GM19324 (cell line): Measurements from ENCODE around the gene SIPA1L3.

Source experiments
- ATAC-seq: cut with Tn5 transposase; IDR thresholded peaks from one replicate; pipeline ENCODE4 v1.9.1; 2021; ENCODE audit warnings: mild to moderate bottlenecking, moderate library complexity; ENCODE audit not compliant: unreplicated experiment, low FRiP score

The SIPA1L3 gene

GRCh38 chr19:38247734-38248268, 340.8 kb downstream of the SIPA1L3 start:
- ATAC-seq: no peak

- no peak for ATAC-seq
Observed at GRCh38 chr19:38248421-38248820, 341.4 kb downstream of the SIPA1L3 start.

GRCh38 chr19:38250428-38250820, 343.4 kb downstream of the SIPA1L3 start:
- ATAC-seq: no peak

- ATAC-seq: no peak
Observed at GRCh38 chr19:38250821-38251563, 344.0 kb downstream of the SIPA1L3 start.

DNA sequence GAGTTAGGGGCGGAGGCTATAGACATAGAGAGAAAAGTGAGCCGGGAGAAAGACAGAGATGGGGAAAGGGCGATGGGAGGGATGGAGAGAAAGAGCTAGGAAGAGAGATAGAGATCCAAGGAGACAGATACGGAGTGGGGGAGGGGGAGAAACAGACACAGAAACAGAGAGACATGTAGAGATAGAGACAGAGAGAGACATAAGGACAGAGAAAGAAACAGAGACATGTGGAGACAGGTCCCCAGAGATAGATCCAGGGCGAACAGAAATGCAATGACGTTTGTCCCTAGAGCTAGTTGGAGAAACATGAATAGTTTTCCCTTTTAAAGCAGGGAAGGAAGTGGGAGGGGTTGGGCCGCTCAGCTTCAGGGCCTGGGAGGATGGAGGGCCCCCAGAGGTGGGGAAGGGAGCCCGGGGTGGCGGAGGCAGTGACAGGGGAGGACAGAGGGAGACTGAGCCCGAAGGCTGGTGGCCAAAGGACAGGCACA, 344.6 kb downstream of the SIPA1L3 start:
- no peak for ATAC-seq

- no peak for ATAC-seq
Observed at GRCh38 chr19:38252385-38252784, 345.4 kb downstream of the SIPA1L3 start.

DNA sequence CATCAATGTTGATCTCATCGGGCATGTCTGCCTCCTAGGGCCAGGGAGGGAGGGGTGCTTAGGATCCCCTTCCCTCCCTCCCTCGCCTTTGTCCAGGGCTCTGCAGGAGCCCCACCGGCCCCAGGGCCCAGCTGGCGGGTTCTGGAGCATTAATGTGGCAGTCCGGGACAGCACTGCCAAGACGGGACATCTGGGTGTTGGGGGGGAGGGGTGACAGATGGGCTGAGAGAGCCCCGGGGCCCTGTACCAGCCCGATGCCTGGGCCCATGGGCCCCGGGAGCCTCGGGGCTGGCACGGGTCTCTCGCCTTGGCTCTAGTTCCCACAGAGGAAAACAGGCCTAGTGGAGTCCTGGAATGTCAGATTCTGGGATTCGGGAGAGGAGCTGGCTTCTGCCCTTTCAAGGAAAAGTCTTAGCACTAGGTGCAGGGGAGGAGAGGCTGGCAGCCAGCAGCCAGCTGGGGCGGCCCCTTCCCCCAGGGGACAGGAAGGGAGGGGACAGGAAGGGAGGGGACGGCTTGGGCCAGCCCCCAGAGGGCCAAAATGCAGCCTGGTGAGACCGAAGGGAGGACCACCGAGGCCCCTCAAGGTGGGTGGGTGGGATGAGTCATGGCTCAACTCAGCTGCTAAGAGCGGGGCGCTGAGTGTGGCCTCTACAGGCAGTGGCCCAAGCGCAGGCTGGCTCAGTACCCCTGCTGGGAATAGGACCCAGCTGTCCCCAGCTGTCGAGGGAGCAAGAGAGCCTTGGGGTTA, 346.1 kb downstream of the SIPA1L3 start:
- ATAC-seq: no peak

DNA sequence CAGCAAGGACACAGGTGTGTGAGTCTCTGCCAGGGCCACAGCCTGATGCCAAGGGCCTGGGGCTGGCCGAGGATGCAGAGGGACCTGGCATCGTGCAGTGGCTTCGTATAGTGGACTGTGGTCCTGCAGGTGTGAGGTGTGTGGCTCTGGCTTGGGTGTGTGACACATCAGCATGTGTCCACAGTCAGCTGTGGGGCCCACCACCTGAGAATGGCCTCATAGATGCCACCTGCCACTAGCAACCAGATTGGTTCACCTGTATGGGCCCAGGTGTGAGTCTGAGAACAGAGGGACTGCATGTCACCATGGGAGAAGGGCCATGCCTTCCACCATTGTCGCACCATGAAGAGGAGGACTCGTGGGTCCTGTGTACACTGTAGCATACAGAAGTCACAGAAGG, 346.8 kb downstream of the SIPA1L3 start:
- ATAC-seq: no peak

DNA sequence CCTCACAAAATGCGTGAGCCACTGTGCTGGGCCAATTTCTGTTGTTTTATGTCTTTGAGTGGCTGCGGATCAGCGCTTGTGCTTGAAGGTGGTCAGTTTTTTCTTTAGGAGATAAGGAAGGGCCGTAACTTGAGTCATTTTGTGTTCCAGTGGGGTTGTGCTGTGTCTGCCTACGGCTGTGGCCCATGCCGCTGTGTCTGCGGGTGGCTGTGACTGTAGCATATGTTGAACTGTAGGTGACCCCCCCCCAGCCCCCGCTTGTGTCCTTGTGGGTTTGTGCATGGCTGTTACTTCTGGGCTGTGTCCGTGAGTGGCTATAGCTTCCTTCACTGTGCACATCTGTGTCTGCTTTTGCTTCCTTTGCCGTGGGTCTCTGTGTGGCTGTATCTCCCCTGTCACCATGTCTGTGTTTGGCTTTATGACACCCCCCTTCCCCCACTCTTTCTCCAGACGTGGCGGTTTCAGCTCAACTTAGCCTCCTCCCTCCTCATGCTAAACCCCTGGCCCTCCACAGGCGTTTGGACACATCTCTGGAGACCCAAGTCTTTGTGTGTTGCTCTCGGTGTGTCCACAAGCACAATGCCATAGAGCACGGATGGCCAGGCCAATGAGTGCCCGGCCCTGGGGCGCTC, 348.5 kb downstream of the SIPA1L3 start:
- ATAC-seq: no peak
